Ishikawa (cell line): ENCODE data around the gene TGFB1.

Source experiments
- CEBPB ChIP-seq: IDR thresholded peaks from 2 replicates; pipeline ENCODE4 v1.6.1; 2012
- CREB1 ChIP-seq: IDR thresholded peaks from 2 replicates; pipeline ENCODE4 v1.6.1; 2012; ENCODE audit warnings: low read depth
- EGR1 ChIP-seq: IDR thresholded peaks from 2 replicates; pipeline ENCODE4 v1.6.1; 2012
- EP300 ChIP-seq: IDR thresholded peaks from 2 replicates; pipeline ENCODE4 v1.6.1; 2012; ENCODE audit warnings: borderline replicate concordance
- FOXM1 ChIP-seq: IDR thresholded peaks from 2 replicates; pipeline ENCODE4 v1.6.1; 2012; ENCODE audit warnings: low read depth, borderline replicate concordance
- NFIC ChIP-seq: IDR thresholded peaks from 2 replicates; pipeline ENCODE4 v1.6.1; 2012
- RAD21 ChIP-seq: IDR thresholded peaks from 2 replicates; pipeline ENCODE4 v1.6.1; 2012; ENCODE audit warnings: low read depth
- REST ChIP-seq: IDR thresholded peaks from 2 replicates; pipeline ENCODE4 v1.6.1; 2012; ENCODE audit warnings: low read depth, mild to moderate bottlenecking
- TAF1 ChIP-seq: IDR thresholded peaks from 2 replicates; pipeline ENCODE4 v1.6.1; 2012; ENCODE audit warnings: low read depth, mild to moderate bottlenecking
- TCF12 ChIP-seq: IDR thresholded peaks from 2 replicates; pipeline ENCODE4 v1.6.1; 2012; ENCODE audit warnings: low read depth
- TEAD4 ChIP-seq: IDR thresholded peaks from 2 replicates; pipeline ENCODE4 v1.6.1; 2012
- YY1 ChIP-seq: IDR thresholded peaks from 2 replicates; pipeline ENCODE4 v1.6.1; 2012; ENCODE audit warnings: low read depth
- ZBTB7A ChIP-seq: IDR thresholded peaks from 2 replicates; pipeline ENCODE4 v1.6.1; 2012; ENCODE audit warnings: low read depth
- TF ChIP-seq, protein P1 (sequence below): IDR thresholded peaks from 2 replicates; pipeline ENCODE4 v1.6.1; 2012
- TF ChIP-seq, protein P2 (sequence below): IDR thresholded peaks from 2 replicates; pipeline ENCODE4 v1.6.1; 2012

TGFB1 gene

DNA sequence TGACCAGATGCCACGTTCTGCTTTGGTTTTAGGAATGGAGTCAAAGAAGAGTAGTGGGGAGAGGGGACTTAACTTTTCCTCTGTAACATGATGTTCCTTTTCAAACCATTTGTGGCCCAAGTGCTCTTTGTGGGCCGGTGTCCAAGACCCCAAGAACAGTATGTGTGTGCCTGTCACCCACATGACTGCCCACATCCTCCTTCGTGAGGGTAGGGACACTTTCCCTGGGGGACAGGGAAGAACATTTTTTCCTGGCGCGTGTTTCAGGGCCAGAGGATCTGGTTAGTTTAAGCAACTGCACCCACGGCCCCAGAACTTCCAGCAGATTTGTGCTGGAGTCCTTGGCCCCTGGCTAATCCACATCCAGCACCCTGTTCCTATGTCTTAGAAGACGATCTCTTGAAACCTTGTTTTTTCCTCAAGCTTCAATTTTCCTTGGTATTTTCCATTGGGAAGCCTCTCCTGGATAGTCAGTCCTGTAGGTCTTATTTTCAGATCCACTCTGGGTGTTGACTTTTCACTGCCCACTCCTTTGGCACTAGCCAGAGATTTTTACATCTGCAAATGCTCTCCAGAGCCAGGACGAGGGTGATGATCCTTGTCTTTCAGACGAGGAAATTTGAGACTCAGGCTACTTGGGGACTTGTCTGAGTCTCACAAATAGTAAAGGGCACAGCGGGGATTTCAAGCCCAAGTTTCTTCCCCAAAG lies 54.5 kb downstream of the TGFB1 start:
- TF ChIP-seq REST, result no peak

DNA sequence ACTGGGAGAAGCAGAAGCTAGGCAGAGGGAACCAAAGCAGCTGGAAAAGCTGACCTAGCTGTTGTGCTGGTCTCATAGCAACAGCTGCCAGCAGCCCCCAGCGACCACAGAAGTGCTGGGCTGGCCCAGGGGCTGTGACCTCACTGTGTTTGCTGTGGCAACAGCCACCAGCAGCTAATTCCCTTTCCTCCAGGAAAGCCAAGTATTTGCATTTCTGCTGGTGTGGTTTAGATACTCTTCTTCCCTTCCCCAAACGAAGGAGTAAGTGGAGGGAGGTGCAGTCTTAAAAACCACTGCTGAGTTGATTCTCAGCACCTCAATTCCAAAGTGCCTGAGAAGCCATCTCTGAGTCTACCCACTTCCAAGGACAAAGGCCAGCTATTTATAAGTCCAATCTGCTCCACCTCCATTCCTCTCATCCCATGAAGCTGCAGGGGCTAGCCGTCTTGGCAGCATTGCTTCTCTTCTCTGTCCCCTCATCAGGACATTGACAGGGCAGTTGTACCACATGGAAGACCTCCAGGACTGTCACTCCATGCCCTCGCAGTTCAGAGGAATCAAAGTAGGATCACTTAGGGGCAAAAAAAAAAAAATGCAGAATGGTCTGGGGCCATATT lies 55.3 kb downstream of the TGFB1 start:
- TF ChIP-seq TAF1 (no peak), REST (no peak), RAD21 (no peak), TEAD4 (no peak), EP300 (no peak), FOXM1 (no peak), EGR1 (no peak), NFIC (no peak), YY1 (no peak), CREB1 (no peak), TCF12 (no peak), ZBTB7A (no peak), CEBPB (no peak)
- TF ChIP-seq, protein P1, sequence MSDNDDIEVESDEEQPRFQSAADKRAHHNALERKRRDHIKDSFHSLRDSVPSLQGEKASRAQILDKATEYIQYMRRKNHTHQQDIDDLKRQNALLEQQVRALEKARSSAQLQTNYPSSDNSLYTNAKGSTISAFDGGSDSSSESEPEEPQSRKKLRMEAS, result no peak
- TF ChIP-seq, protein P2, sequence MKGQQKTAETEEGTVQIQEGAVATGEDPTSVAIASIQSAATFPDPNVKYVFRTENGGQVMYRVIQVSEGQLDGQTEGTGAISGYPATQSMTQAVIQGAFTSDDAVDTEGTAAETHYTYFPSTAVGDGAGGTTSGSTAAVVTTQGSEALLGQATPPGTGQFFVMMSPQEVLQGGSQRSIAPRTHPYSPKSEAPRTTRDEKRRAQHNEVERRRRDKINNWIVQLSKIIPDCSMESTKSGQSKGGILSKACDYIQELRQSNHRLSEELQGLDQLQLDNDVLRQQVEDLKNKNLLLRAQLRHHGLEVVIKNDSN, result no peak

DNA sequence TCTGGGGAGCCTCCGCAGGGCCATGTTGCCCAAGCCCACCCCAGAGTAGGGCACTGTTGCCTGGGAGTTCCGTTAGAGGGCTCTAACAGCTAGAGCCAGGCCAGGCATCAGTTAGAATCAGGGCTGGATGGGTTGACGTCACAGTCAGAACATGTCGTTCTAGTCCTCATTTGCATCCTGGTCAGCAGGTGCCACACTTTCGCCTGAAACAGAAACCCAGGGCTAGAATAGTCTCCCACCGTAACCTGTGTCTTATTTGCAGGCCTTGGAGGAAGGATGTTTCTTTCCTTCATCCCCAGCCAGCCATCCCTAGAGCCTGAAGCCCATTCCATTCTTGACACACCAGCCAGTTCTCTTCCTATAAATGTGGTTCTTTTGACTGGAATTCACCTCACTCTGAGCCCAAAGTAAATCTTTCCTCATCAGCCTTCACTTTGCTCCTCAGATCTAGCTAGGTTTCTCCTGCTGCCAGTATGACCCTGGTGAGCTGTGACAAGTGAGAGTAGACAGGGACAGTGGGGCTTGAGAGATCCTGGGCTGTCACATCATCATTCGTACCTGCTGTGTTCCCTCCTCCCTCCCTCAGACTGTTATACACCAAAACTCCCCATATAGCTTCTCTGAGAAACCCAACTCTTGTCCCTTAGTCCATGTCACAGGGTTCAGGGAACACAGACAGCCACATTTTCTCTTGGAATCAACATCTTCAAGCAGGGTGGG lies 55.9 kb downstream of the TGFB1 start:
- TF ChIP-seq ZBTB7A (no peak), CEBPB (no peak), NFIC (no peak), TCF12 (no peak)

- TF ChIP-seq CEBPB, result no peak
- no peak for TF ChIP-seq FOXM1
- TF ChIP-seq RAD21, result no peak
- no peak for TF ChIP-seq YY1
- no peak for TF ChIP-seq CREB1
- TF ChIP-seq, protein P2, result no peak
- no peak for TF ChIP-seq ZBTB7A
- TF ChIP-seq, protein P1, result no peak
These were observed 57.3 kb downstream of the TGFB1 start for GRCh38 chr19:41296433-41296871.

DNA sequence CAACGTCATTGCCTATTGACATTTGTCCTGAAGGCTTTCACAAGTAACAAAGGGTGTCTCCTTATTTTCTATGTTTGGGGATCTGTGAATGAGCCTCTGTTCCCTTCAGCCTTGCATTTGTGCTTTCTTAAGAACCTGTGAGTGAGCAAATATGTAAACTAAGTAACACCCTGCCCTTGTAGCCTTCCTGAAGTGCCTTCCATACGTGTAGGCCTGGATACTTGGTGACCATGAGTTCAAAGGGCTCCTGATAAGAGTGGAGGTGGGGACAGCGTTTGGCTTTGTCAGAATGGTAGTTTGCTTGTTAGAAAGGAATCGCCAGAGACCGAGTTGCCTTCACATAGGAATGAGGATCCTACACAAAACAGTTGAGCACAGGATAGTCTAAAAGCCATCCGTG lies 58.2 kb downstream of the TGFB1 start:
- TF ChIP-seq NFIC (no peak), EP300 (no peak), CEBPB (no peak), CREB1 (no peak), TCF12 (no peak), REST (no peak)
